GM21515 (cell line): Measurements from ENCODE around the gene RNASEH2B.

ENCODE experiments used
- ATAC-seq: cut with Tn5 transposase; IDR thresholded peaks from one replicate; pipeline ENCODE4 v1.9.1; 2021; ENCODE audit not compliant: unreplicated experiment

Gene RNASEH2B

GRCh38 chr13:50934735-50935435 lies 25.3 kb downstream of the RNASEH2B start:
- ATAC-seq = no peak

GRCh38 chr13:50936679-50937078 lies 27.1 kb downstream of the RNASEH2B start:
- ATAC-seq = no peak

- no peak for ATAC-seq
Observed at GRCh38 chr13:50940509-50940908, 30.9 kb downstream of the RNASEH2B start.

- ATAC-seq = no peak
Observed at GRCh38 chr13:50941146-50941545, 31.6 kb downstream of the RNASEH2B start.

- ATAC-seq = no peak
Observed at GRCh38 chr13:50942630-50943311, 33.2 kb downstream of the RNASEH2B start.

- no peak for ATAC-seq
Observed at GRCh38 chr13:50945669-50946068, 36.1 kb downstream of the RNASEH2B start.

GRCh38 chr13:50948601-50949000 lies 39.0 kb downstream of the RNASEH2B start:
- ATAC-seq = no peak

- ATAC-seq = no peak
Observed at GRCh38 chr13:50950849-50951248, 41.3 kb downstream of the RNASEH2B start.

GRCh38 chr13:50951366-50951765 lies 41.8 kb downstream of the RNASEH2B start:
- no peak for ATAC-seq

GRCh38 chr13:50955241-50955640 lies 45.6 kb downstream of the RNASEH2B start:
- ATAC-seq = no peak

GRCh38 chr13:50955798-50956197 lies 46.2 kb downstream of the RNASEH2B start:
- ATAC-seq = no peak

- ATAC-seq = no peak
Observed at GRCh38 chr13:50957620-50958019, 48.0 kb downstream of the RNASEH2B start.

GRCh38 chr13:50969691-50970090 lies 60.1 kb downstream of the RNASEH2B start:
- ATAC-seq = no peak

- no peak for ATAC-seq
Observed at GRCh38 chr13:50970956-50971355, 61.4 kb downstream of the RNASEH2B start.

- ATAC-seq = no peak
Observed at GRCh38 chr13:50974268-50974667, 64.7 kb downstream of the RNASEH2B start.

- no peak for ATAC-seq
Observed at GRCh38 chr13:50979187-50979586, 69.6 kb downstream of the RNASEH2B start.

- no peak for ATAC-seq
Observed at GRCh38 chr13:50981686-50982085, 72.1 kb downstream of the RNASEH2B start.

- ATAC-seq = no peak
Observed at GRCh38 chr13:50989476-50989875, 79.9 kb downstream of the RNASEH2B start.

- no peak for ATAC-seq
Observed at GRCh38 chr13:50990065-50990817, 80.7 kb downstream of the RNASEH2B start.

GRCh38 chr13:50990818-50991506 lies 81.4 kb downstream of the RNASEH2B start:
- ATAC-seq = no peak
